Endothelial cell of coronary artery (primary cell): ENCODE measurements around the gene KIF17. TPM values are rescaled to one million over a fixed set of nuclear protein-coding genes. Genes with fewer than 3 reads are reported as not detected.

ENCODE experiments used
- total RNA-seq: library from RNA; depleted of rRNA; stranded (reverse); fragments of >200 nt; gene quantifications from 2 replicates; pipeline ENCODE4 v1.2.3, GENCODE V29; 2014

The KIF17 gene
- total RNA-seq, result 0.54 and 1.4 TPM in 2 replicates

GRCh38 chr1:20717452-20718342 lies at the start of gene KIF17:
Gene KIF17, minus strand, starts transcription at chr1:20718007. Its CDS starts 301 bp downstream, at chr1:20717706.

GRCh38 chr1:20732588-20733359 lies 15.0 kb upstream of the KIF17 start, which contains the start of gene SH2D5:
Gene SH2D5, minus strand, starts transcription at chr1:20732703. Its CDS starts 4,659 bp downstream, at chr1:20728044.

GRCh38 chr1:20661207-20662109 lies 56.3 kb downstream of the KIF17 start, which contains the start of gene DDOST:
Gene DDOST, minus strand, starts transcription at chr1:20661369. Its CDS starts 19 bp downstream, at chr1:20661350.

DNA sequence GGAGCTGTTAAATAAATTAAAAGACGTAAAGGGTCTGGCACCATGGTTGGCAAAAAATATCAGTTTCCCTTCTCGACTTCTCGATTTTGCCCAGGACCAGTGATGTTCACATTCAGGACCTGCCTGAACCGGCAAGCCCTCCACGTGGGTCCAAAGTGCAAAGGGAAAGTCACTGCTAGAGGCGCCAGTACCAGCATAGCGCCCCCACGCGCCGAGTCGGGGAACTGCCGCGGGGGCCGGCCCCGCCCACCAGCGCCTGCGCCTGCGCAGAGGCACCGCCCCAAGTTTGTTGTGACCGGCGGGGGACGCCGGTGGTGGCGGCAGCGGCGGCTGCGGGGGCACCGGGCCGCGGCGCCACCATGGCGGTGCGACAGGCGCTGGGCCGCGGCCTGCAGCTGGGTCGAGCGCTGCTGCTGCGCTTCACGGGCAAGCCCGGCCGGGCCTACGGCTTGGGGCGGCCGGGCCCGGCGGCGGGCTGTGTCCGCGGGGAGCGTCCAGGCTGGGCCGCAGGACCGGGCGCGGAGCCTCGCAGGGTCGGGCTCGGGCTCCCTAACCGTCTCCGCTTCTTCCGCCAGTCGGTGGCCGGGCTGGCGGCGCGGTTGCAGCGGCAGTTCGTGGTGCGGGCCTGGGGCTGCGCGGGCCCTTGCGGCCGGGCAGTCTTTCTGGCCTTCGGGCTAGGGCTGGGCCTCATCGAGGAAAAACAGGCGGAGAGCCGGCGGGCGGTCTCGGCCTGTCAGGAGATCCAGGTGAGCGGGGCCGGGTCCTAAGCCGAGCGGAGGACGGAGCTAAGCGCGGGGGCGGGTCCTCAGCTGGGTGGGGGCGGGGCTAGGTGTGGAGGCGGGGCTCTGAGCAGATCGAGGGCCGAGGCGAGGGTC lies 84.4 kb downstream of the KIF17 start, which contains the start of gene PINK1:
Gene PINK1 (plus strand): TSS at position 269 of the 875 bp plus-strand sequence. CDS start 91 bp downstream, at position 360.

Other genes with a start within 250 kb of the KIF17 start
- gene CAMK2N1, start 231.8 kb downstream of the KIF17 start, total RNA-seq, result 2.8 and 5.6 TPM in 2 replicates
- 20.4 and 23.6 TPM in 2 replicates for gene MUL1, start 209.9 kb downstream of the KIF17 start, total RNA-seq
- gene FAM43B, start 165.4 kb downstream of the KIF17 start, total RNA-seq, result 0.09 TPM in 1 of 2 replicates, not detected in the other
- 0.66 and 0.90 TPM in 2 replicates for gene CDA, start 128.9 kb downstream of the KIF17 start, total RNA-seq
- gene PINK1, start 84.5 kb downstream of the KIF17 start, total RNA-seq, result 53.4 and 64.7 TPM in 2 replicates
- gene DDOST, start 56.6 kb downstream of the KIF17 start, total RNA-seq, result 276 and 290 TPM in 2 replicates
- 0.81 and 0.85 TPM in 2 replicates for gene SH2D5, start 14.7 kb upstream of the KIF17 start, total RNA-seq
- gene HP1BP3, start 69.3 kb upstream of the KIF17 start, total RNA-seq, result 129 and 201 TPM in 2 replicates